HepG2 (cell line): ENCODE measurements around the gene COBLL1. TPM values are rescaled to one million over a fixed set of nuclear protein-coding genes. Genes with fewer than 3 reads are reported as not detected.

Experiments
- ATAC-seq: fragments of 200-7000 bp; cut with Tn5 transposase; 3 replicates; pipeline ENCODE4 v1.9.1; 2020; ENCODE audit warnings: mild to moderate bottlenecking, moderate library complexity
- BruUV-seq: library from RNA; stranded (reverse); fragments of 400-500 nt; replicated peaks from 2 replicates; lab custom pipeline; 2021; lab: Mats Ljungman, UMichigan
- CTCF ChIA-PET: fragments of 300-600 bp; formaldehyde crosslinking; extraction: SDS; loops from one replicate; lab custom pipeline; 2021; ENCODE audit warnings: low total read pairs, inconsistent platforms, low intra/inter-chr PET ratio; lab: Yijun Ruan, JAX
- POLR2A ChIA-PET: fragments of 350-600 bp; sonication (Branson Sonifier 250); formaldehyde crosslinking; loops from one replicate; lab custom pipeline; 2020; ENCODE audit warnings: antibody characterized with exemption, inconsistent platforms; lab: Yijun Ruan, JAX
- DNase-seq: peaks from one replicate; pipeline ENCODE4 v3.0.0-alpha.2; 2015; ENCODE audit warnings: low spot score
- FAIRE-seq: peaks from 3 replicates; lab custom pipeline; 2011; peaks lifted over from hg19 to GRCh38; lab: Jason Lieb, UNC
- H2AFZ ChIP-seq: one replicate; pipeline ENCODE4 v1.6.1; 2011; ENCODE audit warnings: low read length, inconsistent platforms
- H3K27ac ChIP-seq: fragments of 300-600 bp; 3 replicates; pipeline ENCODE4 v1.8.0; 2011; ENCODE audit warnings: mixed run types, mild to moderate bottlenecking, mixed read lengths, low read length, inconsistent platforms; ENCODE audit not compliant: insufficient read depth; ENCODE audit errors: extremely low read length
- H3K27me3 ChIP-seq, 2 experiments: fragments of 200-600 bp in 1 of 2; 2 replicates in 1 of 2; 3 replicates in 1 of 2; pipeline versions ENCODE4 v1.6.0 to v1.8.0; 2011; ENCODE audit warnings: low read length in 2 of 2, mild to moderate bottlenecking in 2 of 2, moderate library complexity in 2 of 2, inconsistent platforms in 1 of 2; ENCODE audit not compliant: insufficient read depth in 2 of 2, control insufficient read depth in 1 of 2
- H3K36me3 ChIP-seq, 2 experiments: fragments of 200-600 bp in 1 of 2; replicated peaks in 1 of 2; 2 replicates in 1 of 2; 3 replicates in 1 of 2; pipeline versions ENCODE4 v1.5.1 to v1.8.0; 2011; ENCODE audit warnings: low read length in 2 of 2, inconsistent platforms in 1 of 2; ENCODE audit not compliant: insufficient read depth in 2 of 2, control insufficient read depth in 1 of 2
- H3K4me1 ChIP-seq: 2 replicates; pipeline ENCODE4 v1.5.1; 2012; ENCODE audit warnings: low read length, inconsistent platforms; ENCODE audit not compliant: insufficient read depth
- H3K4me2 ChIP-seq: 2 replicates; pipeline ENCODE4 v1.6.0; 2011; ENCODE audit warnings: low read depth, low read length, inconsistent platforms
- H3K4me3 ChIP-seq, 3 experiments: fragments of 200-600 bp in 1 of 3; sonication (generic), shearing (Covaris generic) in 1 of 3; replicated peaks in 1 of 3; 2 replicates each; pipeline ENCODE4 v1.5.1; 2011 to 2016; ENCODE audit warnings: low read length in 3 of 3, inconsistent platforms in 2 of 3, low read depth in 2 of 3, mild to moderate bottlenecking in 2 of 3, control low read depth in 1 of 3, mixed read lengths in 1 of 3; ENCODE audit not compliant: insufficient read depth in 1 of 3
- H3K79me2 ChIP-seq: one replicate; pipeline ENCODE4 v1.6.1; 2011; ENCODE audit warnings: low read length, inconsistent platforms; ENCODE audit not compliant: insufficient read depth
- H3K9ac ChIP-seq: 2 replicates; pipeline ENCODE4 v1.6.0; 2011; ENCODE audit warnings: mild to moderate bottlenecking, low read depth, low read length, inconsistent platforms; ENCODE audit not compliant: insufficient read depth
- H3K9me3 ChIP-seq: 2 replicates; pipeline ENCODE4 v1.5.1; 2012; ENCODE audit warnings: mild to moderate bottlenecking, low read length
- H4K20me1 ChIP-seq: 2 replicates; pipeline ENCODE4 v1.6.0; 2011; ENCODE audit warnings: inconsistent platforms, mild to moderate bottlenecking, low read length, moderate library complexity; ENCODE audit not compliant: insufficient read depth
- CC2D1A ChIP-seq: sonication (generic); formaldehyde crosslinking; IDR thresholded peaks from 2 replicates; pipeline ENCODE4 v1.8.1; 2023; ENCODE audit warnings: mild to moderate bottlenecking, missing genetic modification reagents
- POLR2AphosphoS2 ChIP-seq: IDR thresholded peaks from 2 replicates; pipeline ENCODE4 v1.6.1; 2011; ENCODE audit warnings: low read depth, low read length, improper control_type of control experiment
- ZNF121 ChIP-seq: sonication (generic); formaldehyde crosslinking; IDR thresholded peaks from 2 replicates; pipeline ENCODE4 v1.5.0; 2020; ENCODE audit warnings: mild to moderate bottlenecking, missing genetic modification reagents
- WGBS: methylation state at CpG from one replicate; pipeline ENCODE4 v1.1.6; 2017; ENCODE audit warnings: low lambda C conversion rate; 5-methylcytosine and 5-hydroxymethylcytosine counted together
- in situ Hi-C: cut with HindIII; loops from 2 replicates; pipeline ENCODE4 v1.10.0; 2017; ENCODE audit warnings: low pct_unique_long_range_greater_than_20kb; ENCODE audit not compliant: extremely low pct_ligation_motif_present
- intact Hi-C: fragments of 100-400 bp; cut with micrococcal nuclease; formaldehyde crosslinking; loops from one replicate; pipeline ENCODE4 v1.10.0; 2022; ENCODE audit not compliant: unreplicated experiment
- polyA plus RNA-seq, 8 experiments: library from polyadenylated mRNA; depleted of rRNA in 3 of 8; stranded (reverse) in 7 of 8; unstranded in 1 of 8; fragments of >200 nt; fragmentation: Illumina TruSeq in 4 of 8; extraction: Trizol in 4 of 8; gene quantifications; 2 replicates each; pipeline versions ENCODE4 v1.2.1 to v1.2.3, GENCODE V29; 2011 to 2016; ENCODE audit warnings: low read depth in 4 of 8, missing spikeins in 1 of 8, mixed read lengths in 1 of 8; ENCODE audit not compliant: insufficient read depth in 1 of 8
- total RNA-seq, 5 experiments: library from RNA; depleted of rRNA; stranded (reverse); fragments of >200 nt; fragmentation: Illumina TruSeq; extraction: Trizol; gene quantifications; 2 replicates each; pipeline ENCODE4 v1.2.3, GENCODE V29; 2016; ENCODE audit warnings: low read depth in 1 of 5
- TF ChIP-seq, protein P1 (sequence below): sonication (generic); formaldehyde crosslinking; IDR thresholded peaks from 2 replicates; pipeline ENCODE4 v1.5.0; 2020; ENCODE audit warnings: mild to moderate bottlenecking, missing genetic modification reagents, moderate library complexity

Gene COBLL1
- total and polyA plus RNA-seq, 2 of the 13 experiments (the other 11 are each of a cell fraction or from before 2014, with no cell fraction given): 32.6 to 86.8 TPM

DNA sequence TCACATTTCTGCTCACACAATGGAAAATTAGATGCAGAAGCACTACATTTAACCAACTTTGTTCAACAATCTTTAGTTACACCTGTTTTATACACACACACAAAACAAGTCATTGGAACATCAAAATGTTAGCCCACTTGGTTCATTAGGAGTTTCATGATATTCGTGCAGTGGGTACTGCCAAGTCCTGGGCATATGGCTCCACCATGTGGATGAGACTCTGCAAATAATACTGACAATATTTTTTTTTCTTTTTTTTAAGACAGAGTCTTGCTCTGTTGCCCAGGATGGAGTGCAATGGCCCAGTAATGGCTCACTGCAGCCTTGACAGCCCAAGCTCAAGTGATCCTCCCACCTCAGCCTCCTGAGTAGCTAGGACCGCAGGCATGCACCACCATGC is 185.9 kb downstream of the COBLL1 start:
- H3K9ac ChIP-seq: no peak overlapping the region
- POLR2A ChIA-PET: no interaction called here
- TF ChIP-seq ZNF121: 0 out of 2 replicates have a peak, but pooled peaks have one; percentile 33
- TF ChIP-seq, protein P1, sequence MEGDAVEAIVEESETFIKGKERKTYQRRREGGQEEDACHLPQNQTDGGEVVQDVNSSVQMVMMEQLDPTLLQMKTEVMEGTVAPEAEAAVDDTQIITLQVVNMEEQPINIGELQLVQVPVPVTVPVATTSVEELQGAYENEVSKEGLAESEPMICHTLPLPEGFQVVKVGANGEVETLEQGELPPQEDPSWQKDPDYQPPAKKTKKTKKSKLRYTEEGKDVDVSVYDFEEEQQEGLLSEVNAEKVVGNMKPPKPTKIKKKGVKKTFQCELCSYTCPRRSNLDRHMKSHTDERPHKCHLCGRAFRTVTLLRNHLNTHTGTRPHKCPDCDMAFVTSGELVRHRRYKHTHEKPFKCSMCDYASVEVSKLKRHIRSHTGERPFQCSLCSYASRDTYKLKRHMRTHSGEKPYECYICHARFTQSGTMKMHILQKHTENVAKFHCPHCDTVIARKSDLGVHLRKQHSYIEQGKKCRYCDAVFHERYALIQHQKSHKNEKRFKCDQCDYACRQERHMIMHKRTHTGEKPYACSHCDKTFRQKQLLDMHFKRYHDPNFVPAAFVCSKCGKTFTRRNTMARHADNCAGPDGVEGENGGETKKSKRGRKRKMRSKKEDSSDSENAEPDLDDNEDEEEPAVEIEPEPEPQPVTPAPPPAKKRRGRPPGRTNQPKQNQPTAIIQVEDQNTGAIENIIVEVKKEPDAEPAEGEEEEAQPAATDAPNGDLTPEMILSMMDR (CRISPR knock-in tag): 0 out of 2 replicates have a peak, but pooled peaks have one; percentile 6
- no peak for TF ChIP-seq CC2D1A (CRISPR knock-in tag)
- TF ChIP-seq, all 625 proteins: peak for 2
- H3K27me3 ChIP-seq: no peaks in the 10 kb centered on the region
- no peaks in the 10 kb centered on the region for H3K4me1 ChIP-seq
- no peak overlapping the region for H3K4me2 ChIP-seq
- peaks cover 6% of the 10 kb centered on the region; the same call in 1 of the 2 replicates for H3K9me3 ChIP-seq
- no TSS peak for BruUV-seq
- in situ Hi-C loops (no loop called here), intact Hi-C loops (no loop called here)
- no peaks in the 10 kb centered on the region for H4K20me1 ChIP-seq
- H3K79me2 ChIP-seq: no peaks in the 10 kb centered on the region
- DNase-seq (no peak), FAIRE-seq (no peak), ATAC-seq (no peak)
- H2AFZ ChIP-seq: no peak overlapping the region
- WGBS: 91% methylated on average over 2 of the region's 2 CpGs
- CTCF ChIA-PET: no interaction called here
- H3K27ac ChIP-seq: no peak overlapping the region
- no peak overlapping the region for H3K4me3 ChIP-seq
- H3K36me3 ChIP-seq: no peaks in the 10 kb centered on the region

- Histone ChIP-seq H3K9ac (no peak overlapping the region), H3K27ac (no peak overlapping the region), H3K9me3 (peaks cover 10% of the 10 kb centered on the region), H3K79me2 (no peaks in the 10 kb centered on the region), H3K4me1 (no peaks in the 10 kb centered on the region), H3K36me3 (no peaks in the 10 kb centered on the region), H3K4me2 (no peak overlapping the region), H4K20me1 (no peaks in the 10 kb centered on the region), H3K27me3 (no peaks in the 10 kb centered on the region), H3K4me3 (no peak overlapping the region), H2AFZ (no peak overlapping the region)
- ChIA-PET CTCF (no interaction called here), POLR2A (no interaction called here)
- FAIRE-seq: no peak
- no peak for ATAC-seq
- no peak for DNase-seq
- in situ Hi-C loops: no loop called here
- no TSS peak for BruUV-seq
- TF ChIP-seq POLR2AphosphoS2: no peak
- intact Hi-C loops: no loop called here
Measured at GRCh38 chr2:164655336-164655735, 186.3 kb downstream of the COBLL1 start.
